Karpas-422 (cell line): ENCODE data around the gene NCKAP5. TPM values are rescaled to one million over a fixed set of nuclear protein-coding genes. Genes with fewer than 3 reads are reported as not detected.

Source experiments
- DNase-seq: peaks from one replicate; pipeline ENCODE4 v3.0.0-alpha.2; 2015
- H2AFZ ChIP-seq: fragments of 200-600 bp; sonication (generic); 2 replicates; pipeline ENCODE4 v1.6.1; 2014; ENCODE audit warnings: antibody characterized with exemption, low read length, mixed read lengths
- H3K27ac ChIP-seq: fragments of 200-600 bp; sonication (generic); 2 replicates; pipeline ENCODE4 v1.5.1; 2014; ENCODE audit warnings: mild to moderate bottlenecking, low read length, moderate library complexity
- H3K27me3 ChIP-seq: fragments of 200-600 bp; sonication (generic); 2 replicates; pipeline ENCODE4 v1.6.1; 2014; ENCODE audit warnings: low read length, mixed read lengths
- H3K36me3 ChIP-seq: fragments of 200-600 bp; sonication (generic); 2 replicates; pipeline ENCODE4 v1.6.1; 2014; ENCODE audit warnings: low read length, mixed read lengths; ENCODE audit not compliant: insufficient read depth
- H3K4me1 ChIP-seq: fragments of 200-600 bp; sonication (generic); 2 replicates; pipeline ENCODE4 v1.6.1; 2014; ENCODE audit warnings: mild to moderate bottlenecking, low read length, mixed read lengths
- H3K4me2 ChIP-seq: fragments of 200-600 bp; sonication (generic); 2 replicates; pipeline ENCODE4 v1.6.1; 2014; ENCODE audit warnings: low read length, low read depth, mild to moderate bottlenecking; ENCODE audit not compliant: poor library complexity, severe bottlenecking
- H3K4me3 ChIP-seq: fragments of 200-600 bp; sonication (generic); 2 replicates; pipeline ENCODE4 v1.5.1; 2014; ENCODE audit warnings: mild to moderate bottlenecking, antibody characterized with exemption, low read length, mixed read lengths
- H3K79me2 ChIP-seq: fragments of 200-600 bp; sonication (generic); 2 replicates; pipeline ENCODE4 v1.6.1; 2014; ENCODE audit warnings: mild to moderate bottlenecking, low read length, mixed read lengths
- H3K9ac ChIP-seq: fragments of 200-600 bp; sonication (generic); 2 replicates; pipeline ENCODE4 v1.6.0; 2014; ENCODE audit warnings: low read length
- H3K9me2 ChIP-seq: fragments of 200-600 bp; sonication (generic), shearing (Covaris generic); replicated peaks from 2 replicates; pipeline ENCODE4 v1.6.0; 2014; ENCODE audit warnings: mild to moderate bottlenecking, low read length, moderate library complexity; ENCODE audit not compliant: insufficient read depth
- H3K9me3 ChIP-seq: fragments of 300-700, 200-600 bp; sonication (generic); 2 replicates; pipeline ENCODE4 v1.6.1; 2014; ENCODE audit warnings: low read length, mixed read lengths
- H4K20me1 ChIP-seq: fragments of 200-600 bp; sonication (generic); 2 replicates; pipeline ENCODE4 v1.6.1; 2014; ENCODE audit warnings: mild to moderate bottlenecking, antibody characterized with exemption, low read length, low read depth; ENCODE audit not compliant: insufficient read depth
- total RNA-seq: library from RNA; depleted of rRNA; stranded (reverse); fragments of >200 nt; shearing (Covaris generic); gene quantifications from 2 replicates; pipeline ENCODE4 v1.2.3, GENCODE V29; 2014; ENCODE audit warnings: low replicate concordance

Gene NCKAP5
- total RNA-seq, 1 experiment from 2014 or later = not detected

- Histone ChIP-seq H3K36me3 (no peaks in the 10 kb centered on the region), H3K27me3 (no peaks in the 10 kb centered on the region), H3K27ac (no peak overlapping the region), H4K20me1 (no peaks in the 10 kb centered on the region), H3K9me3 (no peaks in the 10 kb centered on the region), H3K79me2 (no peaks in the 10 kb centered on the region), H3K9me2 (no peaks in the 10 kb centered on the region), H3K4me2 (no peak overlapping the region), H3K4me1 (peaks cover 7% of the 10 kb centered on the region), H2AFZ (no peak overlapping the region), H3K9ac (no peak overlapping the region), H3K4me3 (no peak overlapping the region)
- no peak for DNase-seq
These were observed 81.5 kb downstream of the NCKAP5 start for GRCh38 chr2:133486771-133487191.

GRCh38 chr2:133485868-133486267 is 82.4 kb downstream of the NCKAP5 start:
- H2AFZ ChIP-seq = no peak overlapping the region
- H3K4me2 ChIP-seq = no peak overlapping the region
- H3K9ac ChIP-seq = no peak overlapping the region
- H3K4me3 ChIP-seq = no peak overlapping the region
- no peak overlapping the region for H3K27ac ChIP-seq
- H3K9me2 ChIP-seq = no peaks in the 10 kb centered on the region
- no peaks in the 10 kb centered on the region for H4K20me1 ChIP-seq
- no peaks in the 10 kb centered on the region for H3K27me3 ChIP-seq
- H3K79me2 ChIP-seq = no peaks in the 10 kb centered on the region
- no peak for DNase-seq
- peaks cover 7% of the 10 kb centered on the region for H3K4me1 ChIP-seq
- H3K36me3 ChIP-seq = no peaks in the 10 kb centered on the region
- H3K9me3 ChIP-seq = no peaks in the 10 kb centered on the region

- no peak for DNase-seq
- peaks cover 7% of the 10 kb centered on the region for H3K4me1 ChIP-seq
- no peak overlapping the region for H3K4me2 ChIP-seq
- H3K9me2 ChIP-seq = no peaks in the 10 kb centered on the region
- no peaks in the 10 kb centered on the region for H3K27me3 ChIP-seq
- no peaks in the 10 kb centered on the region for H3K9me3 ChIP-seq
- H2AFZ ChIP-seq = no peak overlapping the region
- H3K4me3 ChIP-seq = no peak overlapping the region
- H3K27ac ChIP-seq = no peak overlapping the region
- no peak overlapping the region for H3K9ac ChIP-seq
- H3K79me2 ChIP-seq = no peaks in the 10 kb centered on the region
- H4K20me1 ChIP-seq = no peaks in the 10 kb centered on the region
- H3K36me3 ChIP-seq = no peaks in the 10 kb centered on the region
These were observed 83.5 kb downstream of the NCKAP5 start for GRCh38 chr2:133484784-133485183.

GRCh38 chr2:133484106-133484505 is 84.2 kb downstream of the NCKAP5 start:
- Histone ChIP-seq H2AFZ (no peak overlapping the region), H3K9me3 (no peaks in the 10 kb centered on the region), H3K4me1 (peaks cover 3% of the 10 kb centered on the region), H3K27me3 (no peaks in the 10 kb centered on the region), H4K20me1 (no peaks in the 10 kb centered on the region), H3K9ac (no peak overlapping the region), H3K79me2 (no peaks in the 10 kb centered on the region), H3K4me3 (no peak overlapping the region), H3K27ac (no peak overlapping the region), H3K9me2 (no peaks in the 10 kb centered on the region), H3K36me3 (no peaks in the 10 kb centered on the region), H3K4me2 (no peak overlapping the region)
- DNase-seq = no peak

- no peaks in the 10 kb centered on the region for H3K4me1 ChIP-seq
- H3K9me3 ChIP-seq = no peaks in the 10 kb centered on the region
- H4K20me1 ChIP-seq = no peaks in the 10 kb centered on the region
- no peaks in the 10 kb centered on the region for H3K9me2 ChIP-seq
- no peak overlapping the region for H3K4me3 ChIP-seq
- H3K9ac ChIP-seq = no peak overlapping the region
- no peak overlapping the region for H3K4me2 ChIP-seq
- H2AFZ ChIP-seq = no peak overlapping the region
- no peaks in the 10 kb centered on the region for H3K36me3 ChIP-seq
- no peak overlapping the region for H3K27ac ChIP-seq
- no peaks in the 10 kb centered on the region for H3K27me3 ChIP-seq
- no peaks in the 10 kb centered on the region for H3K79me2 ChIP-seq
- DNase-seq = no peak
These were observed 85.1 kb downstream of the NCKAP5 start for GRCh38 chr2:133483181-133483580.

- Histone ChIP-seq H3K4me3 (no peak overlapping the region), H3K9ac (no peak overlapping the region)
- no peak for DNase-seq
These were observed 87.4 kb downstream of the NCKAP5 start for GRCh38 chr2:133480707-133481429.

GRCh38 chr2:133477616-133477990 is 90.7 kb downstream of the NCKAP5 start:
- Histone ChIP-seq H3K36me3 (no peaks in the 10 kb centered on the region), H3K9ac (no peak overlapping the region), H3K4me1 (no peaks in the 10 kb centered on the region), H3K27me3 (no peaks in the 10 kb centered on the region), H4K20me1 (no peaks in the 10 kb centered on the region), H3K79me2 (no peaks in the 10 kb centered on the region), H3K4me3 (no peak overlapping the region), H3K9me2 (no peaks in the 10 kb centered on the region), H2AFZ (no peak overlapping the region), H3K27ac (no peak overlapping the region), H3K4me2 (no peak overlapping the region), H3K9me3 (no peaks in the 10 kb centered on the region)
- no peak for DNase-seq

More at GRCh38 chr2:133480707-133481429, 87.4 kb downstream of the NCKAP5 start:
- H3K4me2 ChIP-seq = no peak overlapping the region
- no peaks in the 10 kb centered on the region for H3K36me3 ChIP-seq
- no peaks in the 10 kb centered on the region for H3K4me1 ChIP-seq
- H4K20me1 ChIP-seq = no peaks in the 10 kb centered on the region
- no peaks in the 10 kb centered on the region for H3K79me2 ChIP-seq
- no peaks in the 10 kb centered on the region for H3K27me3 ChIP-seq
- H3K9me2 ChIP-seq = no peaks in the 10 kb centered on the region
- no peaks in the 10 kb centered on the region for H3K9me3 ChIP-seq
- no peak overlapping the region for H2AFZ ChIP-seq
- no peak overlapping the region for H3K27ac ChIP-seq

- Histone ChIP-seq H4K20me1 (no peaks in the 10 kb centered on the region), H3K4me1 (no peaks in the 10 kb centered on the region), H3K4me2 (no peak overlapping the region), H3K9me2 (no peaks in the 10 kb centered on the region), H3K79me2 (no peaks in the 10 kb centered on the region), H2AFZ (no peak overlapping the region), H3K27me3 (no peaks in the 10 kb centered on the region), H3K9me3 (no peaks in the 10 kb centered on the region), H3K9ac (no peak overlapping the region), H3K4me3 (no peak overlapping the region), H3K27ac (no peak overlapping the region), H3K36me3 (no peaks in the 10 kb centered on the region)
- no peak for DNase-seq
These were observed 91.2 kb downstream of the NCKAP5 start for GRCh38 chr2:133476931-133477615.
